Smooth muscle cell (in vitro differentiated cells): ENCODE data around the gene FCAMR. TPM values are rescaled to one million over a fixed set of nuclear protein-coding genes. Genes with fewer than 3 reads are reported as not detected.

Experiments used
- DNase-seq: peaks from one replicate; lab custom pipeline; 2025; ENCODE audit not compliant: unreplicated experiment; lab: John Stamatoyannopoulos, UW
- H2AFZ ChIP-seq: fragments of 200-600 bp; sonication (generic); 2 replicates; pipeline ENCODE4 v1.6.0; 2016; ENCODE audit warnings: antibody characterized with exemption, low read depth, mild to moderate bottlenecking
- H3F3A ChIP-seq: fragments of 200-600 bp; sonication (generic); 2 replicates; pipeline ENCODE4 v1.6.0; 2017; ENCODE audit warnings: antibody characterized with exemption, low read depth
- H3K27ac ChIP-seq: fragments of 200-600 bp; sonication (generic); 2 replicates; pipeline ENCODE4 v1.5.1; 2016; ENCODE audit warnings: low read depth, mild to moderate bottlenecking
- H3K27me3 ChIP-seq: fragments of 200-600 bp; sonication (generic); 2 replicates; pipeline ENCODE4 v1.6.1; 2016; ENCODE audit warnings: low read depth, mild to moderate bottlenecking
- H3K36me3 ChIP-seq: fragments of 200-600 bp; sonication (generic); 2 replicates; pipeline ENCODE4 v1.5.1; 2016; ENCODE audit warnings: low read depth
- H3K4me1 ChIP-seq: fragments of 200-600 bp; sonication (generic); 2 replicates; pipeline ENCODE4 v1.5.1; 2016; ENCODE audit warnings: low read depth
- H3K4me2 ChIP-seq: fragments of 200-600 bp; sonication (generic); 2 replicates; pipeline ENCODE4 v1.6.0; 2016; ENCODE audit warnings: mild to moderate bottlenecking
- H3K4me3 ChIP-seq: fragments of 200-600 bp; sonication (generic); 2 replicates; pipeline ENCODE4 v1.5.1; 2016; ENCODE audit warnings: mild to moderate bottlenecking
- H3K79me2 ChIP-seq: fragments of 200-600 bp; sonication (generic); 2 replicates; pipeline ENCODE4 v1.6.0; 2016; ENCODE audit warnings: low read depth, mild to moderate bottlenecking
- H3K9ac ChIP-seq: fragments of 200-600 bp; sonication (generic); 2 replicates; pipeline ENCODE4 v1.6.0; 2016; ENCODE audit warnings: low read depth
- H3K9me3 ChIP-seq: fragments of 200-600 bp; sonication (generic); replicated peaks from 2 replicates; pipeline ENCODE4 v1.5.1; 2016; ENCODE audit warnings: low read depth
- H4K20me1 ChIP-seq: fragments of 200-600 bp; sonication (generic); 2 replicates; pipeline ENCODE4 v1.6.0; 2016; ENCODE audit warnings: low read depth
- CTCF ChIP-seq: fragments of 200-600 bp; sonication (generic); IDR thresholded peaks from 2 replicates; pipeline ENCODE4 v1.5.1; 2017; ENCODE audit warnings: borderline replicate concordance, mild to moderate bottlenecking, antibody characterized with exemption; ENCODE audit not compliant: insufficient read depth, poor library complexity, severe bottlenecking
- WGBS: methylation state at CpG from one replicate; pipeline ENCODE4 v1.1.7; 2016; ENCODE audit warnings: low lambda C conversion rate; 5-methylcytosine and 5-hydroxymethylcytosine counted together
- polyA plus RNA-seq: library from polyadenylated mRNA; unstranded; fragments of >200 nt; fragmentation: Nextera tagmentation; extraction: Ambion mirVana; gene quantifications from 2 replicates; pipeline ENCODE4 v1.2.1, GENCODE V29; 2016
- total RNA-seq: library from RNA; depleted of rRNA; stranded (reverse); fragments of >200 nt; gene quantifications from 2 replicates; pipeline ENCODE4 v1.2.3, GENCODE V29; 2014

Gene FCAMR
- total and polyA plus RNA-seq, 2 experiments from 2014 or later: not detected

GRCh38 chr1:206939841-206940587 is 30.2 kb downstream of the FCAMR start:
- Histone ChIP-seq H4K20me1 (no peaks in the 10 kb centered on the region), H3K9me3 (no peaks in the 10 kb centered on the region), H3K4me1 (no peaks in the 10 kb centered on the region), H3K4me3 (no peak overlapping the region), H2AFZ (no peak overlapping the region), H3K27me3 (peaks cover 76% of the 10 kb centered on the region), H3K79me2 (no peaks in the 10 kb centered on the region), H3K36me3 (no peaks in the 10 kb centered on the region), H3K27ac (no peak overlapping the region), H3K4me2 (no peak overlapping the region), H3K9ac (no peak overlapping the region), H3F3A (no peaks in the 10 kb centered on the region)
- TF ChIP-seq CTCF: no peak
- 92% methylated on average over 9 of the region's 9 CpGs for WGBS
- no peak for DNase-seq

- TF ChIP-seq CTCF: no peak
- H3F3A ChIP-seq: no peaks in the 10 kb centered on the region
- H3K36me3 ChIP-seq: no peaks in the 10 kb centered on the region
- H3K9me3 ChIP-seq: no peaks in the 10 kb centered on the region
- no peak overlapping the region for H3K4me2 ChIP-seq
- no peak overlapping the region for H3K27ac ChIP-seq
- H2AFZ ChIP-seq: no peak overlapping the region
- H3K79me2 ChIP-seq: no peaks in the 10 kb centered on the region
- no peaks in the 10 kb centered on the region for H4K20me1 ChIP-seq
- no peak overlapping the region for H3K4me3 ChIP-seq
- 96% methylated on average over 13 of the region's 13 CpGs for WGBS
- H3K27me3 ChIP-seq: peaks cover 70% of the 10 kb centered on the region
- no peak overlapping the region for H3K9ac ChIP-seq
- no peaks in the 10 kb centered on the region for H3K4me1 ChIP-seq
- DNase-seq: no peak
Observed at GRCh38 chr1:206939131-206939530, 31.1 kb downstream of the FCAMR start.

- Histone ChIP-seq H3K27ac (no peak overlapping the region), H3K4me1 (no peaks in the 10 kb centered on the region), H3K9ac (no peak overlapping the region), H3K4me2 (no peak overlapping the region), H4K20me1 (no peaks in the 10 kb centered on the region), H2AFZ (no peak overlapping the region), H3K4me3 (no peak overlapping the region), H3K9me3 (no peaks in the 10 kb centered on the region), H3F3A (no peaks in the 10 kb centered on the region), H3K79me2 (no peaks in the 10 kb centered on the region), H3K36me3 (no peaks in the 10 kb centered on the region), H3K27me3 (peaks cover 53% of the 10 kb centered on the region)
- 92% methylated on average over 6 of the region's 6 CpGs for WGBS
- TF ChIP-seq CTCF: no peak
- no peak for DNase-seq
Observed at GRCh38 chr1:206937425-206937824, 32.8 kb downstream of the FCAMR start.
